ENCODE measurements around the gene MFRP. TPM values are rescaled to one million over a fixed set of nuclear protein-coding genes. Genes with fewer than 3 reads are reported as not detected.

The MFRP gene
- polyA plus RNA-seq, 1 of the 3 experiments (the other 2 are of a cell fraction), result not detected

- Histone ChIP-seq H3K27me3 (ENCODE audit: insufficient read depth) (no peaks in the 10 kb centered on the region), H3K36me3 (replicated peaks in 1 of 2; ENCODE audit: control insufficient read depth in 1 of 2, insufficient read depth in 2 of 2, low read length in 1 of 2) (no peaks in the 10 kb centered on the region), H3K9me2 (no peaks in the 10 kb centered on the region), H3K9ac (no peak overlapping the region), H3K9me3 (no peaks in the 10 kb centered on the region), H3F3A (replicated peaks; ENCODE audit: insufficient read depth) (peaks cover 4% of the 10 kb centered on the region), H3K79me2 (ENCODE audit: insufficient read depth) (no peaks in the 10 kb centered on the region), H3K4me1 (ENCODE audit: control insufficient read depth in 1 of 2, insufficient read depth in 2 of 2, low read depth in 1 of 2, low read length in 1 of 2) (peaks cover 12 to 34% of the 10 kb centered on the region in 2 experiments; a peak in 2 of 4 replicates), H3K4me2 (no peak overlapping the region), H2AFZ (ENCODE audit: low read depth) (no peak overlapping the region), H3K4me3 (ENCODE audit: low read depth in 2 of 2, low read length in 1 of 2) (no peak overlapping the region), H3K27ac (ENCODE audit: low read depth in 2 of 2, low read length in 1 of 2) (no peak overlapping the region), H4K20me1 (ENCODE audit: insufficient read depth) (no peaks in the 10 kb centered on the region)
- 95% methylated on average over 10 of the region's 11 CpGs for WGBS (ENCODE audit: low lambda C conversion rate)
- ChIA-PET POLR2A (no interaction called here), CTCF (interaction anchor here (1.2 to 8.9 kb wide), 5 partner anchors 19 to 123 kb away, joined by 3 to 106 read pairs (median 5); partner anchors contain the start of genes C1QTNF5 and CBL)
- no peak for DNase-seq
- TF ChIP-seq MXI1 (IDR thresholded peaks at IDR 0.05; ENCODE audit: low read depth, low read length) (no peak), ELF1 (IDR thresholded peaks at IDR 0.05) (no peak), YY1 (IDR thresholded peaks at IDR 0.05; ENCODE audit: low read depth) (no peak), TAF1 (IDR thresholded peaks at IDR 0.05; ENCODE audit: borderline replicate concordance, low read depth, low read length) (no peak), EZH2phosphoT487 (IDR thresholded peaks at IDR 0.05; ENCODE audit: borderline replicate concordance, low read depth) (no peak), RAD21 (IDR thresholded peaks at IDR 0.05; ENCODE audit: low read length) (no peak), SMC3 (IDR thresholded peaks at IDR 0.05; ENCODE audit: low read depth, low read length) (no peak), USF1 (IDR thresholded peaks at IDR 0.05; ENCODE audit: borderline replicate concordance, low read depth) (no peak), CTCF (IDR thresholded peaks at IDR 0.05) (no peak), IRF3 (IDR thresholded peaks at IDR 0.05; ENCODE audit: low read depth, low read length) (no peak), ZBTB33 (IDR thresholded peaks at IDR 0.05; ENCODE audit: borderline replicate concordance, low read depth) (no peak), GATA2 (CRISPR knock-in tag; IDR thresholded peaks at IDR 0.05) (no peak), RXRA (IDR thresholded peaks at IDR 0.05; ENCODE audit: borderline replicate concordance, low read depth) (no peak)
Observed at GRCh38 chr11:119319700-119320239, 26.7 kb downstream of the MFRP start.
